ENCODE measurements around the gene ALPK3. TPM values are rescaled to one million over a fixed set of nuclear protein-coding genes. Genes with fewer than 3 reads are reported as not detected.

Gene ALPK3
- total RNA-seq, 1 experiment from 2014 or later, result 2.0 TPM

DNA sequence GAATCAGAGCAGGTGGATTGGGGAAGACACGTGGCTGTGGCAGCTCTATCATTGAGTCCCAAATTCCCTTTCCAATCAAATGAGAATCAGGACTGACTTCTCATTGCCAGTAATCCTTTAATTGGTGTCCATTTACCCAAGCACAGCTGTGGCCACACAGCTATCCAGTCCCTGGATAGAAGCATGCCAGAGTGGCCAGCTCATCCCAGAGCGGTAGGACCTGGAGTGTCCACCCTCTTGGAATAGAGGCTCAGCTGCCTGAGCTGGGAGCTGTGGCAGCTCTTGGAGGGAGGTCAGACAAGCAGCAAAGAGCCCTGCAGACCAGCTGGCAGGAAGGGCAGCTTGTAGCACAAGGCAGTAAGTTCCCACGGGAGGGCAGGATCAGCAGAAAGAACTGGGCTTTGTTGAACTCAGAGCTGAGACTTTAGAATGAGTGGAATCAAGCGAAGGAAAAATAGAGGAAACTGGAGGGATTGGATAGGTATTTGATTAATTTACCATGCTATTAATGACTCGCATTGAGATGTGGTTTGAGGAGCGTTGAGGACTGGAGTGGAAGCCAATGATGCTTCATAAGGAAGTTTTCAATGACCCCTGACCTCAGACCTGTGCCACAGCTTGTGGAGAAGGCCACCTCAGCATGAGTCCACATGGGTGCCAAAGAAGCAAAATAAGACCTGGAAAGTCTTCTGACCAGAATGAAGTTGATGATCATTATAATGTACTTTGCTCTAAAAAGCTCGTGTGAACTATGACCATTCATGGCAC lies 6.9 kb upstream of the ALPK3 start:
- ChIA-PET POLR2A (no interaction called here), CTCF (no interaction called here), RAD21 (ENCODE audit: low non-redundant PET in 1 of 2, low total read pairs in 2 of 2, uncharacterized antibody in 2 of 2, unreplicated experiment in 2 of 2) (no interaction called here)
- Histone ChIP-seq H3K9me2 (ENCODE audit: insufficient read depth) (no peaks in the 10 kb centered on the region), H3K79me2 (ENCODE audit: insufficient read depth, low read length) (no peaks in the 10 kb centered on the region), H2AFZ (ENCODE audit: low read depth, low read length, poor library complexity, severe bottlenecking) (no peak overlapping the region), H3K9ac (ENCODE audit: low read length) (no peak overlapping the region), H3K27me3 (ENCODE audit: insufficient read depth, low read length) (no peaks in the 10 kb centered on the region), H3K4me1 (ENCODE audit: control insufficient read depth in 1 of 2, insufficient read depth in 2 of 2, low read length in 2 of 2) (no peaks in the 10 kb centered on the region), H3K27ac (ENCODE audit: low read depth, low read length) (no peak overlapping the region), H3K4me2 (ENCODE audit: low read length) (no peak overlapping the region), H3K9me3 (ENCODE audit: control insufficient read depth in 1 of 2, insufficient read depth in 1 of 2, low read depth in 1 of 2, low read length in 2 of 2) (no peaks in the 10 kb centered on the region), H3K36me3 (ENCODE audit: control insufficient read depth in 1 of 2, insufficient read depth in 2 of 2, low read length in 2 of 2) (peaks cover under 1 to 3% of the 10 kb centered on the region in 2 experiments; a peak in 2 of 4 replicates), H3K4me3 (replicated peaks in 1 of 2; ENCODE audit: low read depth in 1 of 2, low read length in 2 of 2) (no peak overlapping the region), H4K20me1 (ENCODE audit: insufficient read depth) (no peaks in the 10 kb centered on the region)
- DNase-seq (ENCODE audit: low read depth, low spot score) (no peak), ATAC-seq (no peak)
- no peak for TF ChIP-seq SP1 (IDR thresholded peaks at IDR 0.05; ENCODE audit: low read depth)
- no peak for TF ChIP-seq TCF7L2 (IDR thresholded peaks at IDR 0.05; ENCODE audit: borderline replicate concordance, extremely low read depth, insufficient read depth, insufficient read length)
- TF ChIP-seq, protein P1, sequence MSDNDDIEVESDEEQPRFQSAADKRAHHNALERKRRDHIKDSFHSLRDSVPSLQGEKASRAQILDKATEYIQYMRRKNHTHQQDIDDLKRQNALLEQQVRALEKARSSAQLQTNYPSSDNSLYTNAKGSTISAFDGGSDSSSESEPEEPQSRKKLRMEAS (IDR thresholded peaks at IDR 0.05), result no peak
- TF ChIP-seq FOSL1 (IDR thresholded peaks at IDR 0.05; ENCODE audit: low read depth), result no peak
- TF ChIP-seq, protein P2, sequence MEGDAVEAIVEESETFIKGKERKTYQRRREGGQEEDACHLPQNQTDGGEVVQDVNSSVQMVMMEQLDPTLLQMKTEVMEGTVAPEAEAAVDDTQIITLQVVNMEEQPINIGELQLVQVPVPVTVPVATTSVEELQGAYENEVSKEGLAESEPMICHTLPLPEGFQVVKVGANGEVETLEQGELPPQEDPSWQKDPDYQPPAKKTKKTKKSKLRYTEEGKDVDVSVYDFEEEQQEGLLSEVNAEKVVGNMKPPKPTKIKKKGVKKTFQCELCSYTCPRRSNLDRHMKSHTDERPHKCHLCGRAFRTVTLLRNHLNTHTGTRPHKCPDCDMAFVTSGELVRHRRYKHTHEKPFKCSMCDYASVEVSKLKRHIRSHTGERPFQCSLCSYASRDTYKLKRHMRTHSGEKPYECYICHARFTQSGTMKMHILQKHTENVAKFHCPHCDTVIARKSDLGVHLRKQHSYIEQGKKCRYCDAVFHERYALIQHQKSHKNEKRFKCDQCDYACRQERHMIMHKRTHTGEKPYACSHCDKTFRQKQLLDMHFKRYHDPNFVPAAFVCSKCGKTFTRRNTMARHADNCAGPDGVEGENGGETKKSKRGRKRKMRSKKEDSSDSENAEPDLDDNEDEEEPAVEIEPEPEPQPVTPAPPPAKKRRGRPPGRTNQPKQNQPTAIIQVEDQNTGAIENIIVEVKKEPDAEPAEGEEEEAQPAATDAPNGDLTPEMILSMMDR (IDR thresholded peaks at IDR 0.05 in 2 of 3, conservative IDR thresholded peaks at IDR 0.05 in 1 of 3; ENCODE audit: borderline replicate concordance in 1 of 3, insufficient read depth in 1 of 3, low read depth in 2 of 3, low read length in 2 of 3), result no peak
- no peak for TF ChIP-seq YY1 (IDR thresholded peaks at IDR 0.05; ENCODE audit: extremely low read depth, insufficient replicate concordance, low read depth, low read length)
- no peak for TF ChIP-seq EZH2phosphoT487 (IDR thresholded peaks at IDR 0.05; ENCODE audit: borderline replicate concordance)
- no peak for TF ChIP-seq JUND (IDR thresholded peaks at IDR 0.05)
- no peak for TF ChIP-seq CBX3 (IDR thresholded peaks at IDR 0.05; ENCODE audit: low read depth)
- no peak for TF ChIP-seq POLR2AphosphoS5 (IDR thresholded peaks at IDR 0.05; ENCODE audit: low read depth, low read length)
- no TSS peak for BruUV-seq (replicated peaks)
- intact Hi-C loops (cut with micrococcal nuclease), result no loop called here
